GM21528 (cell line): Measurements from ENCODE around the gene HTATIP2.
"Not testable (repeated sequence)": the region's sequence is repeated elsewhere in the genome, so short reads cannot be mapped to it uniquely, and the experiment has no call there.

Source experiments
- ATAC-seq: cut with Tn5 transposase; IDR thresholded peaks from one replicate; pipeline ENCODE4 v1.9.1; 2021; ENCODE audit warnings: mild to moderate bottlenecking, moderate library complexity; ENCODE audit not compliant: unreplicated experiment, low FRiP score

Gene HTATIP2

DNA sequence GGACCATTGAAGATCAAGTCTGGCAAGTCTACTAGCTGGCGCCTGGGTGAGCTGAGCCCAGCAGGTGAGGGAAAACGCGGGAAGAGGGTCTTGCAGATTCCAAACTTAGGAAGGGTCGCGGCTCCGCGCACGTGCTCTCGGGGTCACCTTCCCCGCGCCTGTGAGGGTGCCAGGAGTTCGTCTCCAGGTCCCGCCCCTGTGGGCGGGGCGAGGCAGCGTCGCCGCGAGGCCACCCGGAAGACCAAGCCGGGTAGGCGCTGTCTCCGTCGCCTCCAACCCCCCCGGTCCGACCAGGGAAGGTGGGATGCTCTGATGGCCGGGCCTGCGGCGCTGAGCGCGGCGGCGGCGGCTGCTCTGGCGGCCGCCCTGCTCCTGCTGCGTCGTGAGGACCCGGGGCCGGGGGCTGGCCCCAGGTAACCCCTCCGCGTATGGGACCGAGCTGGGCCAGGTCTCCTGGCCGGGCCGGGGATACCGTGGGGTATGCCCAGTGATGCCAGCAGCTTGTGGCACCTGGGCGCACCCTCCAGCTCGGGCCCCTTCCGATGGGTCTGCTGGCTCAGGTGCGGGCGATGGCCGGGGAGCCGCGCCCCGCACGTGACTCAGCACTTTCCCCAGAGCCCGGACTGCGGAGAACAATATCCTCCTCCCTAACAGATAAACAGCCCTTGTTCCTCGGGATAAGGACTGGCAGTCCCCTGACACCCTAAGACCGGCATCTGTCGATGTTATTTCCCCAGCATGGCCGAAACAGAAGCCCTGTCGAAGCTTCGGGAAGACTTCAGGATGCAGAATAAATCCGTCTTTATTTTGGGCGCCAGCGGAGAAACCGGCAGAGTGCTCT lies at the start of gene HTATIP2:
Gene HTATIP2 (plus strand): TSS at position 215 of the 841 bp plus-strand sequence. CDS start 524 bp downstream, at position 739.
- ATAC-seq: peak; percentile 98

- no peak for ATAC-seq
Observed at GRCh38 chr11:20315800-20316199, 47.7 kb upstream of the HTATIP2 start.

DNA sequence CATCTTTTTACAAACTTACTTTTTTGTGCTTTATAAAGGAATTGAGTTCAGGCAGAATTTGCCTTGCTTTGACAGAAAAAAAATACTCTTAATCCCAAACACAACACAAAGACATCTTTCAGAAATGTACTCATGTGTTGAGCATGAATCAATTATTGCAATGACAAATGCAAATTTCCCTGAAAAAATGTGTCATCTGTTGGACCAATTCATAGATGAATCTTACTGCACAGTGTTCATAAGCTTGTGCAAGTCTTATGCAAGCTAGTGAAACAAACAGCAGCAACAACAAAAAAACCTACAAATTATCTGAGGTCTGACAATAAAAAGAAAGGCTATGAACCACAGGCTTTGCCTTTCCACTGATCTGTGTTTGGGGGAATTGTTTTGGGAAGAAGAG lies 42.3 kb upstream of the HTATIP2 start:
- no peak for ATAC-seq

- no peak for ATAC-seq
Observed at GRCh38 chr11:20327377-20327935, 36.1 kb upstream of the HTATIP2 start.

DNA sequence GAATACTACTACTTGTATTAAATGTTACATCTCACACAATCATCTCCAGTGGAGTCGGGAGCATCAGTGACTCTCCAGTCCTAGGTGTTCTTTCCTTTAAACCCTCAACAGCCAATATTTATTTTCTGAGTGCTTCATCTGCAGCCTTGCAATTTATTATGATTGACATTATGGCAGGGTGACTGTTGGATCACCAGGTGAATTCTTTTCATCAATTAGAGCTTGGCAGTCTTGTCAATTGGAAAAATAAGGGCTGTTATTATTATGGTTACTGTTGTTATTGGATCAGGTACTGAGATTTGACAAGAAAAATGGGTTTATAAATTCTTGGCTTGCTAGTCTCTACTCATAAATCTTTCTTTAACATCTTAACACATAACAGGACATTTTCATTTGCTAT lies 27.5 kb upstream of the HTATIP2 start:
- ATAC-seq: no peak

- no peak for ATAC-seq
Observed at GRCh38 chr11:20337526-20338154, 25.9 kb upstream of the HTATIP2 start.

- ATAC-seq: no peak
Observed at GRCh38 chr11:20342347-20343141, 21.0 kb upstream of the HTATIP2 start.

- ATAC-seq: no peak
Observed at GRCh38 chr11:20351136-20351535, 12.4 kb upstream of the HTATIP2 start.

DNA sequence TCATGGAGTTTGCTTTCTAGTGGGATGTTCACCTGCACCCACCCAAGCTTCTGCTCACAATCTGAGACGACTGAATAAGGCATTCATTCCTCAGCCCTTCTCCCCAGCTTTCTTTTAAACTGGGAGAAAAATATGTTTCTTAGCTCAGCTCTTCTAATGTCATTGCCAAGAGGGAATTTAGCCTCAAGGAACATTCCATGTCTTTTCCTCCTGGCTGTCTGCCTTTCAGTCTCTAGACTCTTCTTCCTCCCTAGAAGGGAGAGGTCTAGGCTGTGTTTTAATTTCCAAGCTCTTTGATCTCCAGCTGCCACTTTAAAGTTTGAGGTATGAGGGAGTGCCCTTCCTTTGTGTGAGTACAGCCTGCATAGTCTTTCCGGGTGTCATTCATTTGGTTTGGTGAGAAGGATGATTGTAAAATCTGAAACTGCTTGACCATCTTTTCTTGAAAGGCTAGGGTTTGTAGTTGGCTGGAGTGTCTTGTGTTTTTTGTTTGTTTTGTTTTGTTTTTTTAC lies 11.7 kb upstream of the HTATIP2 start:
- ATAC-seq: no peak

DNA sequence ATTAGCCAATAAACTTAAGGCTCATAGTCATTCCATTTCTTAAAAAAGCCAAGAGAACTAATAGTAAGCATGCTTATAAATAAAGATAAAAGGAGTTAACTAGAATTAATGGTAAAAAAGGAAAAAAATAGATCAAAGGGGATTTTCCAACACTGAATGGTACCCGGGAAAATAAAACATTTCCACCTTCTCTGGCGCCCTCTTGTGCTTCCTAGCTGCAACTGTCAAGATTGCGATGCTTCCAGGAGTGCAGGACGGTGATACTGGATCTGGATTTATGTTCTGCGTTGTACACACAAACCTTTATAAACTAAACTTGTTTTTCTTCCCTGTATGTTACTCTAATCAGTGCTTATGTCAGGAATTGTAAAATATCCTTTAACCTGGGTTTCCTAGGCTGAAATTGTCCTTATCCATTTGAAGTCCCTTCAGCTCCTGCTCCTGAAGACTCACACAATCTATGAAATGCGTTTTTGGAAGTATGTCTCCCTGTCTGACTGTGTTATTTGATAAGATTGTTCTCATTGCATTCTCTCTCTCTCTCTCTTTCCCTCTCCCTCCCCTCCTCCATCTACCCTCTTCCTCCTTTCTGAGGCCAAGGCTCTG lies 9.6 kb upstream of the HTATIP2 start:
- no peak for ATAC-seq

DNA sequence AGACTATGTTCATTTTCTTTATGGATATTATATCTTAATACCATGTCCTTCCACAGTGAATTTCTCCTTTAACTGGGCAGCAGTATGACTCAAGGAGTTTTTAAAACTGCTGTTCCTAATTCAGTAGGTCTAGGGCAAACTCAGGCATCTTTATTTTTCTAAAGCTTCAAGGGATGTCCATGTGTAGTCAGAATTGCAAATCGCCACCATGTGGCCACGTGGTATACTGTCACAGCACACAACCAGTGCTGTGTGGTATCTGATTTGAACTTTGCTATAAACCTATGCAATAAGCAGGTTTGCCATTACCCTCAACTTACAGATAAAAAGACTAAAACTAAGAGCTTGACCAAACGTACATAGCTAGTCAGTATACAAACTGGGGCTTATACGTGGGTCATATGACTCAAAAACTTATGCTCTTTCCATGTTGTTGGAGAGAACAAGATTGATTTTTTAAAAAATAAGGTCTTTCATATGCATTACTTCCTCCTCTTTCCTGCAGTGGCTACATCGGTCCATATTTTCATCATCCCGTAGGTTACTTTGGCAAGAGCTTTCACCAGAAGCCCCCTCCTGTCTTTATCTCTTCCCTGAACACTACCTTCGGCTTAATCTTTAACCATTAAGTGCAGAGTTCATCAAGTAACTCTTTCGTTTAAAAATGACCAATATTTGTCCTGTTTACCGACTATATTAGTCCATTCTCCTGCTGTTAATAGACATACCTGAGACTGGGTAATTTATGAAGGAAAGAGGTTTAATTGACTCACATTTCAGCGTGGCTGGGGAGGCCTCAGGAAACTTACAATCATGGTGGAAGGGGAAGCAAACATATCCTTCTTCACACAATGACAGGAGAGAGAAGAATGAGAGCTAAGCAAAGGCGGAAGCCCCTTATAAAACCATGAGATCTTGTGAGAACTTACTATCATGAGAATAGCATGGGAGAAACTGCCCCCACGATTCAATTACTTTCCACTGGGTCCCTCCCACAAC lies 8.0 kb upstream of the HTATIP2 start:
- ATAC-seq: peak; percentile 91

DNA sequence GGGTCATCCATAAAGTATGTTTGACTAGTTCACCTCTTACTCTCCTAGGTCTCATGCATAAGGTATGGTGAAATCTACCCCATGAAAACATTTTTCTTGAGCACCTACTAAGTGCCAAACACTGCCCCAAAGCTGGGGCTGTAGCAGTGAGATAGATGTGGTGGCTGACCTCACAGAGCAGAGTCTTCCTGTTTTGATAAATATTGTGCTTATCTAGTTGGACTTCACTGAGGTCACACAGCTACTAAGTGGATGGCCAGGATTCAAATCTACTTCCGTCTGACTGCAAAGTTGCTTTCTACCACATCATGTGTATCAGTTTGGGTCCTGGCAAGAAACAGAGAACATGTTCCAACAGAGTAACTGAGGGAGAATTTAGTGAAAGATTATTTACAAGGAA lies 6.4 kb upstream of the HTATIP2 start:
- no peak for ATAC-seq

DNA sequence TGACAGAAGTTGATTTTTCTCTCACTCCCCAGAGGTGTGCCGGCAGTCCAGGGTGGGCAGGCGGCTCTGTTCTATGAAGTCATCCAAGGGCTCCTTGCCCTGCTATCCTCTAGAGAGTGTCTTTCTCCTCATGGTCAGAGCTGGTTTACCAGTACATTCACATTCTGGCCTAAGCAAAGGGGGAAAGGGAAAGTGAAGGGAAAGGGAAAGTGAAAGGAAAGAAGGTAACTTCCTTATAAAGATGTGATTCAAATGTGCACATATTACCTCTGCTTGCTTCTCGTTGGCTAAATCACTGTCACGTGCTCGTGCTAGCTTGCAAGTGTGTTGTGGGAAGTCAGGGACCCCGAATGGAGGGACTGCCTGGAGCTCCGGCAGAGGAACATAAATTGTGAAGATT lies 2.9 kb upstream of the HTATIP2 start:
- no peak for ATAC-seq

GRCh38 chr11:20362481-20362880 lies 1.0 kb upstream of the HTATIP2 start:
- ATAC-seq: no peak

- peak; percentile 22 for ATAC-seq
Observed at GRCh38 chr11:20363149-20363499, 390 bp upstream of the HTATIP2 start.

GRCh38 chr11:20364341-20364792 lies 853 bp downstream of the HTATIP2 start:
- ATAC-seq: no peak

- not testable (repeated sequence) for ATAC-seq
Observed at GRCh38 chr11:20365465-20365864, 2.0 kb downstream of the HTATIP2 start.

GRCh38 chr11:20367313-20367948 lies 3.9 kb downstream of the HTATIP2 start:
- no peak for ATAC-seq

DNA sequence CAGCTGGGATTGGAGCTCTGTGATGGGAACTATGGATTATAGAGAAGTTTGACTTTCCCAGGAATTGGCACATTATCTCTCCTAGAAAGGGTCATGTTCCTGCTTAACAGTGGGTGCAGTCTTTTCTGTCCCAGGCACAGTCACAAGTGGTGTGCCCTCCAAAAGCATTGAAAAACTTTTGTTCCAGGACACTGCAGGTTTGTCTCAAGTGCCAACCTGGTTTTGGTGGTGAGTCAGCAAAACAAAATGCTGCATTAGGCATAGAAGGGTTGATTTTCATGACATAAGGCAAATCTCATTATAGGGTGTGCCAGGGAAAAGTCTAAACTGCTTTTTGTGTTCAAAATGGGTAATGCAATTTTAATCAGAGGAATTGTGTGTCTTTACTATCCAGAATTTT lies 4.9 kb downstream of the HTATIP2 start:
- ATAC-seq: no peak
